MM.1S (cell line): ENCODE measurements around the gene PLXNA4.

Experiments used
- DNase-seq: peaks from one replicate; pipeline ENCODE4 v3.0.0-alpha.2; 2015
- H2AFZ ChIP-seq: fragments of 300-600 bp; sonication (generic); 2 replicates; pipeline ENCODE4 v1.6.0; 2016; ENCODE audit warnings: antibody characterized with exemption, low read length
- H3F3A ChIP-seq: fragments of 300-600 bp; sonication (generic); 2 replicates; pipeline ENCODE4 v1.6.1; 2016; ENCODE audit warnings: mild to moderate bottlenecking, antibody characterized with exemption, low read length, moderate library complexity, mixed read lengths; ENCODE audit not compliant: insufficient read depth
- H3K27ac ChIP-seq: fragments of 300-600 bp; sonication (generic); 2 replicates; pipeline ENCODE4 v1.5.1; 2016; ENCODE audit warnings: mild to moderate bottlenecking, low read length
- H3K27me3 ChIP-seq: fragments of 300-600 bp; sonication (generic); replicated peaks from 2 replicates; pipeline ENCODE4 v1.6.0; 2016; ENCODE audit warnings: low read length; ENCODE audit not compliant: insufficient read depth
- H3K36me3 ChIP-seq: fragments of 300-600 bp; sonication (generic); replicated peaks from 2 replicates; pipeline ENCODE4 v1.6.1; 2016; ENCODE audit warnings: mild to moderate bottlenecking, low read length, mixed read lengths; ENCODE audit not compliant: insufficient read depth
- H3K4me1 ChIP-seq: fragments of 300-600 bp; sonication (generic); 2 replicates; pipeline ENCODE4 v1.6.1; 2016; ENCODE audit warnings: low read length, mixed read lengths
- H3K4me2 ChIP-seq: fragments of 300-600 bp; sonication (generic); 2 replicates; pipeline ENCODE4 v1.6.0; 2016; ENCODE audit warnings: low read depth, low read length
- H3K4me3 ChIP-seq: fragments of 300-600 bp; sonication (generic); 2 replicates; pipeline ENCODE4 v1.5.1; 2016; ENCODE audit warnings: low read length, mixed read lengths
- H3K79me2 ChIP-seq: fragments of 300-600 bp; sonication (generic); 2 replicates; pipeline ENCODE4 v1.6.1; 2016; ENCODE audit warnings: mixed run types, low read length, mixed read lengths
- H3K9ac ChIP-seq: fragments of 300-600 bp; sonication (generic); 2 replicates; pipeline ENCODE4 v1.6.1; 2016; ENCODE audit warnings: low read length, mixed read lengths
- H3K9me2 ChIP-seq: fragments of 300-600 bp; sonication (generic); replicated peaks from 2 replicates; pipeline ENCODE4 v1.6.1; 2016; ENCODE audit warnings: mild to moderate bottlenecking, low read length, mixed read lengths; ENCODE audit not compliant: insufficient read depth
- H3K9me3 ChIP-seq: fragments of 300-600 bp; sonication (generic); replicated peaks from 2 replicates; pipeline ENCODE4 v1.6.1; 2016; ENCODE audit warnings: mild to moderate bottlenecking, low read length, mixed read lengths; ENCODE audit not compliant: insufficient read depth
- H4K20me1 ChIP-seq: fragments of 300-600 bp; sonication (generic); 2 replicates; pipeline ENCODE4 v1.6.1; 2016; ENCODE audit warnings: mild to moderate bottlenecking, low read length, moderate library complexity, mixed read lengths; ENCODE audit not compliant: insufficient read depth
- EZH2 ChIP-seq: fragments of 300-600 bp; sonication (generic); optimal IDR thresholded peaks from 2 replicates; pipeline ENCODE3; 2017; ENCODE audit warnings: low read depth, mild to moderate bottlenecking, antibody characterized with exemption, low read length, mixed read lengths
- EZH2phosphoT487 ChIP-seq: fragments of 300-600 bp; sonication (generic); IDR thresholded peaks from 2 replicates; pipeline ENCODE4 v1.6.1; 2018; ENCODE audit warnings: antibody characterized with exemption, low read length
- TF ChIP-seq, protein P1 (sequence below): fragments of 300-600 bp; sonication (generic); IDR thresholded peaks from 2 replicates; pipeline ENCODE4 v1.5.1; 2016; ENCODE audit warnings: antibody characterized with exemption, low read length, mixed read lengths

PLXNA4 gene

DNA sequence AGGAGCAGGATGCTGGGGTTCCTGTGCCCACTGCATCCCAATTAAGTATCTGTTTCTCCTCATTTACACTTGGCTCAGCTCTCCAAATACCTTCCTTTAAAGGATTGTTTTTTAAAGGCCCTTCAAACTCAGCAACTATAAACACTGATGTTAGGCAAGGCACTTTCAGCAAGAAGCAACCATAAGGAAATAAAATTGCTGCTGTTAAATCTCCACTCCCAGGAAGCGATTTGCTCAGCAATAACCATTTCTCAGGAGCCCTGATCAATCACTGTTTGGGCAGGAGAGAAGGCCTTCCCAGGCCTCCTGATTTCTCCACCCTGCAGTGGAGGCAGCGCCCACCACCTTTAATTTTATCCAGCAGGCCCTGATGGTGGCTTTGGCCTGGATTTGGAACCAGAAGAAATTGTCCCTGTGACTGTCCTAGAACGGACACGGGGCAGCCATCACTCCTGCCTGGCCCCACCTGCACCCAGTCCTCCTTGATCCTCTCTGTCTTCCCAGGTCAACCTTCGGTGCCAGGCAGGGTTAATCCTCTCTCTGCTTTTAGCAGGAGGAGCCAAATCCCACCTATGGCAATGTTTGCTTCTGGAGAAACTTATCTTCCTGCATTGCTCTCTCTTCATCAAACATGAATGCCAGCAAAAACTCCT lies 199.8 kb downstream of the PLXNA4 start:
- Histone ChIP-seq H3K4me3 (no peak overlapping the region), H3K9me3 (no peaks in the 10 kb centered on the region), H3K27ac (no peak overlapping the region), H3K4me2 (no peak overlapping the region), H3K27me3 (no peaks in the 10 kb centered on the region), H3K36me3 (no peaks in the 10 kb centered on the region), H3K9ac (no peak overlapping the region), H4K20me1 (no peaks in the 10 kb centered on the region), H3K79me2 (no peaks in the 10 kb centered on the region), H3F3A (no peaks in the 10 kb centered on the region), H3K4me1 (no peaks in the 10 kb centered on the region), H2AFZ (no peak overlapping the region), H3K9me2 (no peaks in the 10 kb centered on the region)
- DNase-seq, result no peak
- TF ChIP-seq, protein P1, sequence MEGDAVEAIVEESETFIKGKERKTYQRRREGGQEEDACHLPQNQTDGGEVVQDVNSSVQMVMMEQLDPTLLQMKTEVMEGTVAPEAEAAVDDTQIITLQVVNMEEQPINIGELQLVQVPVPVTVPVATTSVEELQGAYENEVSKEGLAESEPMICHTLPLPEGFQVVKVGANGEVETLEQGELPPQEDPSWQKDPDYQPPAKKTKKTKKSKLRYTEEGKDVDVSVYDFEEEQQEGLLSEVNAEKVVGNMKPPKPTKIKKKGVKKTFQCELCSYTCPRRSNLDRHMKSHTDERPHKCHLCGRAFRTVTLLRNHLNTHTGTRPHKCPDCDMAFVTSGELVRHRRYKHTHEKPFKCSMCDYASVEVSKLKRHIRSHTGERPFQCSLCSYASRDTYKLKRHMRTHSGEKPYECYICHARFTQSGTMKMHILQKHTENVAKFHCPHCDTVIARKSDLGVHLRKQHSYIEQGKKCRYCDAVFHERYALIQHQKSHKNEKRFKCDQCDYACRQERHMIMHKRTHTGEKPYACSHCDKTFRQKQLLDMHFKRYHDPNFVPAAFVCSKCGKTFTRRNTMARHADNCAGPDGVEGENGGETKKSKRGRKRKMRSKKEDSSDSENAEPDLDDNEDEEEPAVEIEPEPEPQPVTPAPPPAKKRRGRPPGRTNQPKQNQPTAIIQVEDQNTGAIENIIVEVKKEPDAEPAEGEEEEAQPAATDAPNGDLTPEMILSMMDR, result no peak
- TF ChIP-seq EZH2 (no peak), EZH2phosphoT487 (no peak)

DNA sequence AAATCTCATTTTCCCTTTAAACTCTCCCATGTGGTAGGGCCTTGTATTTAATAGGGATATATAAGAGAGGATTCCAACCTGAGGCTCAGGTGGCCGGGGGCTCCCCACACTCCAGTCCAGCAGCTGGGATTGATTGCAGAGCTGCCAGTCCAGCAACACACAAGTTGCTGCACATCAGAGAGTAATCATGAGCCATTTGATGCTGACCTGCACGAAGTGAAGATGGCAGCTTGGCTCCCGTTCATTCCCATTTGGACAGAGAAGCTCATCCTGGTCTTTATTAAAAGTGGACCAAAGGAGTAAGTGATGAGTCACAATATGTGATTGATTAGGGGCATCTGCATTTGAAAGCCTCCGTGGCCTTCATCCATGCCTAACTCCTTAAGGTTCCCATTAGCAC lies 202.4 kb downstream of the PLXNA4 start:
- no peaks in the 10 kb centered on the region for H3K36me3 ChIP-seq
- H3K4me2 ChIP-seq, result no peak overlapping the region
- no peaks in the 10 kb centered on the region for H4K20me1 ChIP-seq
- no peak overlapping the region for H2AFZ ChIP-seq
- DNase-seq, result no peak
- no peaks in the 10 kb centered on the region for H3K4me1 ChIP-seq
- no peaks in the 10 kb centered on the region for H3F3A ChIP-seq
- H3K79me2 ChIP-seq, result no peaks in the 10 kb centered on the region
- no peak overlapping the region for H3K4me3 ChIP-seq
- no peaks in the 10 kb centered on the region for H3K9me3 ChIP-seq
- no peaks in the 10 kb centered on the region for H3K27me3 ChIP-seq
- H3K9me2 ChIP-seq, result no peaks in the 10 kb centered on the region
- H3K9ac ChIP-seq, result no peak overlapping the region
- H3K27ac ChIP-seq, result no peak overlapping the region
- TF ChIP-seq EZH2phosphoT487, result no peak
- TF ChIP-seq, protein P1, result no peak
- no peak for TF ChIP-seq EZH2

DNA sequence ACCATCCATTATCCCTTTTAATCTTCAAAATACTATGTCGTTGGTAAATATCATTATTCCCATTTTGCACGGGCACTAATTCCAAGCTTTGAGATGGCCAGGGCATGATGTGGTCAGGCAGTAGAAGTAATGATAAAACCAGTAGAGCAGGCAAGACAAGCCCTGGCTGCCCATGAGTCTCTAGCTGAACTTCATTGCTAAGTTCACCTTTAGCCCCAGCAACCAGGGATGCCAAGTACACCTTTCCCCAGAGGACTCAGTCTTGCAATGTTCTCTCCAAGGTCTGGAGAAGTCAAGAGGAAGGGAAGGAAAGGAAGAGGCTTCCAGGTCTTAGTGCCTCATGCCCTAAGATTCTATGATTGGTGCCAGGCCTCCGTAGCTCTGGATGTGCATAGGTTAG lies 203.2 kb downstream of the PLXNA4 start:
- Histone ChIP-seq H3K4me1 (peaks cover 4% of the 10 kb centered on the region), H3K36me3 (no peaks in the 10 kb centered on the region), H3K4me3 (no peak overlapping the region), H3F3A (no peaks in the 10 kb centered on the region), H4K20me1 (no peaks in the 10 kb centered on the region), H3K9me2 (no peaks in the 10 kb centered on the region), H3K27me3 (no peaks in the 10 kb centered on the region), H3K9me3 (no peaks in the 10 kb centered on the region), H2AFZ (no peak overlapping the region), H3K79me2 (no peaks in the 10 kb centered on the region), H3K4me2 (no peak overlapping the region), H3K27ac (no peak overlapping the region), H3K9ac (no peak overlapping the region)
- TF ChIP-seq EZH2 (no peak), EZH2phosphoT487 (no peak)
- TF ChIP-seq, protein P1, result no peak
- no peak for DNase-seq
